OCI-M2 (cell line): ENCODE results near the gene ELF1.

Experiments used
- DNase-seq: peaks from one replicate; lab custom pipeline; 2025; ENCODE audit not compliant: unreplicated experiment; lab: John Stamatoyannopoulos, UW

The ELF1 gene

DNA sequence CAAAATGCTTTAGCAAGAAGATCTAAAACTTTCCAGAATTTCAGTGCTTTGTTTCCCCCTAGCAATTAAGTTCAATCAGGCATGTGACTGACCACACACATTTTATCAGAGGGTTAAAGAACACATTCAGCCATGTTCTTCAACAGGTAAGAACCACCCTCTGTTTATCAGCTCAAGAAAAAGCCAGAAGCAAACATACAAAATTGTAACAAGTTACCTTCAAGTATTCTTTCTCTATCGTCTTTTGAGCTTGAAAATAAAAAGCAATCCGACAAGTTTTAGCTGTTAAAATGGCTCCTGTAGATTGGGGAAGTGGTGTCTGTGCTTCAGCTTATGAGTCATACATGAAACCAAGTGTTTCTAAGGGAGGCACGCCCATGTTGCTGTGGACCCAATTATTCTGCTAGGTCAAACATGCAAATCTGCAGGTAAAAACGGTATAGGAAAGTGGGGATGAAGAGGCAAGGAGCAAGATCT is at the start of gene ELF1:
TSS of gene ELF1 (minus strand) at position 306 of the 477 bp plus-strand sequence. CDS start 37,262 bp downstream, outside the sequence.
- peak; percentile 18 for DNase-seq

- DNase-seq: no peak
Observed at GRCh38 chr13:41065078-41065477, 46.0 kb upstream of the ELF1 start.

GRCh38 chr13:41064493-41064892 is 45.4 kb upstream of the ELF1 start:
- DNase-seq: no peak

DNA sequence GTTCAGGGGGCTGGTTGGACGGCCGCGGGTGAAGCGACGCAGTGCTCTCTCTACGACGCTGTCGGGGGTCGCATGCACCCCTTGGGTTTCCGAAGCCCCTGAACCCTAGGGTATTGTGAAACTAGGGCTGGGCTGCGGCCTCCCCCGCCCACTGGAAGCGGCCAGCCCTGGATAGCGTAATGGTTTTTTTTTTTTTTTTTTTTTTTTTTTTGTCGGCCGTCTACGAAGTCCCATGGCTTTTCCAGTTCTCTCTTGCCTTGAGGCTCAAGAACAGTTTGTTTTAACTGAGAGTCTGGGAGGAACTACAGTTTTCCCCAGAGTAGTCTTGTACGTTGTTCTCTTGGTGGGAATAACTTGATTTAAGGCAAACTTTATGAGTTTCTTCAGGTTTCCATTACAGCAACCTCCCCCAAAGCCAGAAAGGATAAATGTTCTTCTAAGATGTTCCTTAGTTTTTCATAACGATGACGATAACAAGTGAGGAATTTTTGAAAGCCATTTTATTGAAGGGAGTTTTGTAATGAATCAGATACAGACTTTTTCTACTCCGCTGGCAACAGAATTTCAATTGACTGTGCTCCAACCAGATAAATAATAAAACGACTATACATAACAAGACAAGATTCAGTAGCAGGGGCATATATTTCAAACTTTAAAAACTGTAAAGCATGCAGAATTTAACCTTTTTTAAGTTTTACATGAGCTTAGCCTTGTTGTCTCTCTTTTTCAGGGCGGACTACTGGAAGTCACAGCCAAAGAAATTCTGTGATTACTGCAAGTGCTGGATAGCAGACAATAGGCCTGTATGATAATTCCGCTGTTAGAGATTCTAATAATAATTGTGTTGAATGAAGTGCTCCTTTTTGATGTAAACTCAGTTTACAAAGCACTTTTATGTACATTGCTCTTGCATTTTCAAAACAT is 43.1 kb upstream of the ELF1 start:
- no peak for DNase-seq

- DNase-seq: peak; percentile 86
Observed at GRCh38 chr13:41061075-41061913, 42.2 kb upstream of the ELF1 start, which contains the start of gene WBP4. Gene WBP4 (plus strand): TSS chr13:41061509. CDS start chr13:41061674, 165 bp downstream.

- DNase-seq: no peak
Observed at GRCh38 chr13:41060724-41061074, 41.6 kb upstream of the ELF1 start.

- no peak for DNase-seq
Observed at GRCh38 chr13:41060082-41060723, 41.1 kb upstream of the ELF1 start.

DNA sequence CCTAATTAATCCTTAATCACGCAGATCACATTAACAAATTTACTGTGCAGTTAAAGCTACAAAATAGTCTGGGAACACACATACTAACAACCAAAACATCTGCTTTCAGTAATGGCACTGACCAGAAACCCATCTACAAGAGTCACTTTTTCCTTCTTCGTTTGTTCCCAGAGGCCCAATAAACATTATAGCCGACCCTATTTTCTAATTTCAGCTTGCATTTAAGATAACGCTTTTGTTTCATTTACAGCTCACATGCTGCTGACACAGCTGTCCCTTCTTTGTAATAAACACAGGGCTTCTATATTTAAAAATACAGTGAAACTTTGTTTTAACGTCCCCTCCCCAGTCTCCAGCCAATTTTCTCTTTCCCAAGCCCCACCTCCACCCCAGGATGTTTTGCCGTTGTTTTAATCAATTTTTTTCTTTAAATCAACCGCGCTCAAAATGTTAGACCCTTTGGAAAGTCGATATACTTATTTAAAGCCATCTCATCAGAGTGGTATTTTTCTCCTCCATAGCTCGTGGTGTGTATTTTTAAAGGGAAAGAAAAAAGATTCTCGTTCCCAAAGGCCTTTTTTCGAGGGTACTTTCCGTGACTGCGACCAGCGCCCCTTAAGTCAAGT is 40.5 kb upstream of the ELF1 start:
- DNase-seq: no peak

DNA sequence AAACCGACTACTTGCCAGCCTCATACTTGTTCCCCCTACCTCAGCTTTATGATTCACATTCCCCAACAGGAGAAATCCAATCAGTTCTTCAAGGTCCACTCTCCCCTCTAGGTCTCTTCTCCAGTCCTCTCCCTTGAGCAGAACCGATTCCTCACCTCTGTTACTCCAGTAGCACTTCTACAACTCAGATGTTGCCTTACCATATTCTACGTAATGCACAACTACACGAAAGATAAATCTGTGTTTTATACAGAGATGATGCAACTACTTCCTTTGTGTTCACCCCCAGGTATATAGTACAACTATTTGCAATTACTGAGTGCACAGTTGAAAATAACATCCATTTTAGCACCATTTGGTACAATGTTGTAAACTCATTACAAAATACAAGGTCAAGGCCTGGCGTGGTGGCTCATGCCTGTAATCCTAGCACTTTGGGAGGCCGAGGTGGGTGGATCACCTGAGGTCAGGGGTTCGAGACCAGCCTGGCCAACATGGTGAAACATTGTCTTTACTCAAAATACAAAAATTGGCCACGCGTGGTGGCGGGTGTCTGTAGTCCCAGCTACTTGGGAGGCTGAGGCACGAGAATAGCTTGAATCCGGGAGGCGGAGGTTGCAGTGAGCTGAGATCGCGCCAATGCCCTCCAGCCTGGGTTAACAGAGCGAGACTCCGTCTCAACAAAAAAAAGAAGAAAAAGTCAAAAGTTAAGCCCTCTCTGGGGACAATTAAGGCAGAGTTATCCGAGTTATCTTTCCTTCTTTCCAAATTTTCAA is 39.4 kb upstream of the ELF1 start:
- no peak for DNase-seq

DNA sequence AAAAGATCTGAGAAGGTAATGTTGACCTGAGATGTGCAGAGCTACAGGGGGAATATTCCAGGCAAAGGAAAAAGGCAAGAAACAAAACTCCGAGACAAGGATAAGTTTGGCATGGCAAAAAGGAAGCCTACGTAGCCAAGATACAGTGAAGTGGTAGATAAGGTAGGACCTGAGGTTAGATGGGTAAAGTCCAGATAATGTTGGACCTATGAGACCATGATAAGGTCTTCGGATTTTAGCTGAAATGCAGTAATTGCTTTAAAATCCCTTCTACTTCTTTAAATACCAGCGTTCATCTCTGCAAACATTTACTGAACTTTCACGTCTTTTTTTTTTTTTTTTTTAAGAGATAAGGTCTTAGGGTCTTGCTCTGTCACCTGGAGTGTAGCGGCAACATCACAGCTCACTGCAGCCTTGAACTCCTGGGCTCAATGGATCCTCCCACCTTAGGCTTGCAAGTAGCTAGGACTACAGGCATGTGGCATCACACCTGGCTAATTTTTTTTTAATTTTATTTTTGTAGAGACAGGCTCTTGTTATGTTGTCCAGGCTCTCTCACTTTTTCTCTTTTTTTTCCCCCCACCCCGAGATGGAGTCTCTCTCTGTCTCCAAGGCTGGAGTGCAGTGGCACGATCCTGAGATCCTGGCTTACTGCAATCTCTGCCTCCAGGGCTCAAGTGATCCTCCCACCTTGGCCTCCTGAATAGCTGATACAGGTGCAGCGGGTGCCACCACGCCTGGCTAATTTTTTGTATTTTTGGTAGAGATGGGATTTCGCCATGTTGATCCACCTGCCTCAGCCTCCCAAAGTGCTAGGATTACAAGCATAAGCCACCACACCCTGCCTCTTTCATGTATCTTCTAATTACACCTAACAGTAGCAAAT is 38.0 kb upstream of the ELF1 start:
- DNase-seq: no peak

- no peak for DNase-seq
Observed at GRCh38 chr13:41056194-41056593, 37.1 kb upstream of the ELF1 start.

DNA sequence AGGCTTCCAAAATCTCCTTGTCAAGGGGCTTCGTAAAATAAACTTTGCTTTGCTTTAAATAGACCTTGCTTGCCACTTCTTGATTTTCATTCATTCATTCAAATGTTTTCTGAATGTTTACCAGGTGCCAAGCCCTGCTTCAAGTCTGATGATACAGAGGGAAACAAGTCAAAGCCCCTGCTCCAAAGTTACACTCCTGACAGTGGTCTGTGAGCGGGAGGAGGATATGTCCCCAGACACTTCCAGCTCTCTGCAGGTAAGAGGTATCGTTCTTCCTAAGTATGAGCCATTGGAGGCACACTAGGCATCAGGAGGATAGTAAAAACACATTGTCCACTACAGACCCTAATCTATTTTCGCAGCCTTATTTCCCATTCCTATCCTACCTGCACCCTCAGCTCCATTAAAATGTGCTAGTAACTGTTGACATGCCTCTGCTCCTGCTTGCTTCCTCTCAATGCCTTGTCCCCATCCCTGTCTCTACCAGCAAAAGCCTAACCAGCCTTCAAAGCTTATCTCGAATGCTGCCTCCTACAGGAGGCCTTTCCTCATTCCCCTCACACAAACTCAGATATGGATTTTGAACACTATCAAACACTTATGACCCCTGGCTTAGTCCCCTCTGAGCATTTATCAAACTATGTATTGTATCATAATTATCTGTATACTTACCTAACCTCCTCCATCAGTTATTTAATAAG is 36.0 kb upstream of the ELF1 start:
- no peak for DNase-seq

- no peak for DNase-seq
Observed at GRCh38 chr13:41054212-41054877, 35.2 kb upstream of the ELF1 start.

- no peak for DNase-seq
Observed at GRCh38 chr13:41053384-41053826, 34.3 kb upstream of the ELF1 start.

GRCh38 chr13:41052441-41052840 is 33.3 kb upstream of the ELF1 start:
- DNase-seq: no peak

GRCh38 chr13:41049480-41050440 is 30.6 kb upstream of the ELF1 start:
- DNase-seq: no peak

DNA sequence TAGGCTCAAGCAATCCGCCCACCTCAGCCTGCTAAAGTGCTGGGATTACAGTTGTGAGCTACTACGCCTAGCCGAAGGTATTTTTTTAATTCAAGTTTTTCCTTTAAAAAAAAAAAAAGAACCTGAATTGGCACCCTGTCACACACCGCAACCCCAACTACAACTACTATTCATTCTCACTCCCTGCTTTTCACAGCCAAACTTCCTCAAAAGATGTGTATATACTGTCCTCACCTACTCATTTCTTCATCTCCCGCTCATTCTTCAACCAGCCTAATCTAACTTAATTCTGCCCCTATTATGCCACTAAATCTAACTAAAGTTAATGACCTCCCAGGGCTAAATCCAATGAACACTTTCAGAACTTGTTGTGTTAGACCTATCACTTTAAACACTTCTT is 29.5 kb upstream of the ELF1 start:
- no peak for DNase-seq
